Neural cell (in vitro differentiated cells): ENCODE results near the gene ASB4. TPM values are rescaled to one million over a fixed set of nuclear protein-coding genes. Genes with fewer than 3 reads are reported as not detected.

Experiments used
- H2AFZ ChIP-seq: fragments of 200-600, 300-800 bp; sonication (generic), shearing (Covaris generic); 2 replicates; pipeline ENCODE4 v1.6.0; 2014; ENCODE audit warnings: low read depth, mild to moderate bottlenecking, antibody characterized with exemption, low read length, moderate library complexity
- H3F3A ChIP-seq: fragments of 200-600 bp; shearing (Covaris generic); 2 replicates; pipeline ENCODE4 v1.6.1; 2016; ENCODE audit warnings: mild to moderate bottlenecking, moderate library complexity, mixed read lengths, antibody characterized with exemption, low read length; ENCODE audit not compliant: insufficient read depth, poor library complexity, severe bottlenecking
- H3K27ac ChIP-seq: fragments of 200-600, 300-800 bp; sonication (generic), shearing (Covaris generic); 2 replicates; pipeline ENCODE4 v1.5.1; 2014; ENCODE audit warnings: mild to moderate bottlenecking, low read length, moderate library complexity
- H3K27me3 ChIP-seq: fragments of 300-800, 200-600 bp; sonication (generic), shearing (Covaris generic); 2 replicates; pipeline ENCODE4 v1.6.0; 2014; ENCODE audit warnings: mild to moderate bottlenecking, low read depth, low read length, moderate library complexity; ENCODE audit not compliant: insufficient read depth
- H3K36me3 ChIP-seq: fragments of 300-800, 200-600 bp; sonication (generic), shearing (Covaris generic); 2 replicates; pipeline ENCODE4 v1.5.1; 2014; ENCODE audit warnings: mild to moderate bottlenecking, antibody characterized with exemption, low read length, moderate library complexity; ENCODE audit not compliant: insufficient read depth
- H3K4me2 ChIP-seq: fragments of 300-800, 200-600 bp; sonication (generic), shearing (Covaris generic); 2 replicates; pipeline ENCODE4 v1.6.0; 2014; ENCODE audit warnings: mild to moderate bottlenecking, low read length
- H3K4me3 ChIP-seq: fragments of 300-800, 200-600 bp; sonication (generic), shearing (Covaris generic); 2 replicates; pipeline ENCODE4 v1.5.1; 2014; ENCODE audit warnings: mild to moderate bottlenecking, low read length, moderate library complexity
- H3K79me2 ChIP-seq: fragments of 200-600 bp; shearing (Covaris generic); replicated peaks from 2 replicates; pipeline ENCODE4 v1.6.0; 2014; ENCODE audit warnings: mild to moderate bottlenecking, low read length, moderate library complexity; ENCODE audit not compliant: insufficient read depth
- H3K9ac ChIP-seq: fragments of 300-800, 200-600 bp; sonication (generic), shearing (Covaris generic); 2 replicates; pipeline ENCODE4 v1.6.1; 2016; ENCODE audit warnings: mild to moderate bottlenecking, low read length, mixed read lengths
- H3K9me2 ChIP-seq: fragments of 200-600 bp; shearing (Covaris generic); 2 replicates; pipeline ENCODE4 v1.6.1; 2016; ENCODE audit warnings: mild to moderate bottlenecking, low read length, mixed read lengths; ENCODE audit not compliant: insufficient read depth
- H3K9me3 ChIP-seq: fragments of 200-600, 300-800 bp; sonication (generic), shearing (Covaris generic); 2 replicates; pipeline ENCODE4 v1.6.1; 2016; ENCODE audit warnings: mild to moderate bottlenecking, mixed run types, low read length, moderate library complexity, mixed read lengths
- H4K20me1 ChIP-seq: fragments of 200-600 bp; shearing (Covaris generic); 2 replicates; pipeline ENCODE4 v1.6.1; 2016; ENCODE audit warnings: mild to moderate bottlenecking, mixed run types; ENCODE audit not compliant: insufficient read depth
- CTCF ChIP-seq: fragments of 450-650 bp; IDR thresholded peaks from 2 replicates; pipeline ENCODE4 v1.5.1; 2014; ENCODE audit warnings: antibody characterized with exemption, mild to moderate bottlenecking, moderate library complexity; ENCODE audit not compliant: poor library complexity, severe bottlenecking
- EP300 ChIP-seq: fragments of 450-650 bp; conservative IDR thresholded peaks from 2 replicates; pipeline ENCODE4 v1.6.1; 2014; ENCODE audit warnings: antibody characterized with exemption, mild to moderate bottlenecking, moderate library complexity; ENCODE audit not compliant: poor library complexity, severe bottlenecking
- EZH2 ChIP-seq: fragments of 200-600, 300-800 bp; shearing (Covaris generic), sonication (generic); IDR thresholded peaks from 2 replicates; pipeline ENCODE4 v1.6.1; 2014; ENCODE audit warnings: antibody characterized with exemption, low read length, borderline replicate concordance, mild to moderate bottlenecking; ENCODE audit not compliant: insufficient read depth, poor library complexity, severe bottlenecking
- MXI1 ChIP-seq: fragments of 450-650 bp; conservative IDR thresholded peaks from 2 replicates; pipeline ENCODE4 v1.6.1; 2014; ENCODE audit warnings: antibody characterized with exemption, mild to moderate bottlenecking; ENCODE audit not compliant: poor library complexity, severe bottlenecking
- POLR2AphosphoS5 ChIP-seq: IDR thresholded peaks from 2 replicates; pipeline ENCODE4 v1.6.1; 2012
- RAD21 ChIP-seq: fragments of 450-650 bp; conservative IDR thresholded peaks from 2 replicates; pipeline ENCODE4 v1.6.1; 2014; ENCODE audit warnings: antibody characterized with exemption, mild to moderate bottlenecking, moderate library complexity
- SMC3 ChIP-seq: fragments of 450-650 bp; conservative IDR thresholded peaks from 2 replicates; pipeline ENCODE4 v1.6.1; 2014; ENCODE audit warnings: antibody characterized with exemption, mild to moderate bottlenecking, moderate library complexity; ENCODE audit not compliant: poor library complexity
- TAF1 ChIP-seq: IDR thresholded peaks from 2 replicates; pipeline ENCODE4 v1.6.1; 2012; ENCODE audit warnings: low read depth
- polyA plus RNA-seq: library from polyadenylated mRNA; depleted of rRNA; stranded (reverse); fragments of >200 nt; gene quantifications from 2 replicates; pipeline ENCODE4 v1.2.3, GENCODE V29; 2014
- TF ChIP-seq, protein P1 (sequence below): IDR thresholded peaks from 2 replicates; pipeline ENCODE4 v1.6.1; 2012; ENCODE audit warnings: borderline replicate concordance

The ASB4 gene
- polyA plus RNA-seq, 1 donor from 2014 or later = 0.11 TPM

- H3K4me2 ChIP-seq = no peak overlapping the region
- H3F3A ChIP-seq = no peaks in the 10 kb centered on the region
- H2AFZ ChIP-seq = no peak overlapping the region
- H3K36me3 ChIP-seq = no peaks in the 10 kb centered on the region
- no peaks in the 10 kb centered on the region for H3K9me3 ChIP-seq
- H3K79me2 ChIP-seq = no peaks in the 10 kb centered on the region
- no peaks in the 10 kb centered on the region for H3K27me3 ChIP-seq
- no peak for TF ChIP-seq RAD21
- TF ChIP-seq CTCF = no peak
- TF ChIP-seq TAF1 = no peak
- TF ChIP-seq EP300 = no peak
- no peak for TF ChIP-seq POLR2AphosphoS5
- no peak for TF ChIP-seq EZH2
- TF ChIP-seq, protein P1, sequence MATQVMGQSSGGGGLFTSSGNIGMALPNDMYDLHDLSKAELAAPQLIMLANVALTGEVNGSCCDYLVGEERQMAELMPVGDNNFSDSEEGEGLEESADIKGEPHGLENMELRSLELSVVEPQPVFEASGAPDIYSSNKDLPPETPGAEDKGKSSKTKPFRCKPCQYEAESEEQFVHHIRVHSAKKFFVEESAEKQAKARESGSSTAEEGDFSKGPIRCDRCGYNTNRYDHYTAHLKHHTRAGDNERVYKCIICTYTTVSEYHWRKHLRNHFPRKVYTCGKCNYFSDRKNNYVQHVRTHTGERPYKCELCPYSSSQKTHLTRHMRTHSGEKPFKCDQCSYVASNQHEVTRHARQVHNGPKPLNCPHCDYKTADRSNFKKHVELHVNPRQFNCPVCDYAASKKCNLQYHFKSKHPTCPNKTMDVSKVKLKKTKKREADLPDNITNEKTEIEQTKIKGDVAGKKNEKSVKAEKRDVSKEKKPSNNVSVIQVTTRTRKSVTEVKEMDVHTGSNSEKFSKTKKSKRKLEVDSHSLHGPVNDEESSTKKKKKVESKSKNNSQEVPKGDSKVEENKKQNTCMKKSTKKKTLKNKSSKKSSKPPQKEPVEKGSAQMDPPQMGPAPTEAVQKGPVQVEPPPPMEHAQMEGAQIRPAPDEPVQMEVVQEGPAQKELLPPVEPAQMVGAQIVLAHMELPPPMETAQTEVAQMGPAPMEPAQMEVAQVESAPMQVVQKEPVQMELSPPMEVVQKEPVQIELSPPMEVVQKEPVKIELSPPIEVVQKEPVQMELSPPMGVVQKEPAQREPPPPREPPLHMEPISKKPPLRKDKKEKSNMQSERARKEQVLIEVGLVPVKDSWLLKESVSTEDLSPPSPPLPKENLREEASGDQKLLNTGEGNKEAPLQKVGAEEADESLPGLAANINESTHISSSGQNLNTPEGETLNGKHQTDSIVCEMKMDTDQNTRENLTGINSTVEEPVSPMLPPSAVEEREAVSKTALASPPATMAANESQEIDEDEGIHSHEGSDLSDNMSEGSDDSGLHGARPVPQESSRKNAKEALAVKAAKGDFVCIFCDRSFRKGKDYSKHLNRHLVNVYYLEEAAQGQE = no peak
- TF ChIP-seq MXI1 = no peak
- TF ChIP-seq SMC3 = no peak
- no peaks in the 10 kb centered on the region for H3K9me2 ChIP-seq
- H3K4me3 ChIP-seq = no peak overlapping the region
- H4K20me1 ChIP-seq = no peaks in the 10 kb centered on the region
- no peak overlapping the region for H3K9ac ChIP-seq
- H3K27ac ChIP-seq = no peak overlapping the region
Observed at GRCh38 chr7:95491634-95492314, 6.0 kb downstream of the ASB4 start.

GRCh38 chr7:95493247-95493646 is 7.5 kb downstream of the ASB4 start:
- H3K36me3 ChIP-seq = no peaks in the 10 kb centered on the region
- no peak overlapping the region for H3K9ac ChIP-seq

More at GRCh38 chr7:95493247-95493646, 7.5 kb downstream of the ASB4 start:
- Histone ChIP-seq H3K79me2 (no peaks in the 10 kb centered on the region), H2AFZ (no peak overlapping the region), H3K9me3 (no peaks in the 10 kb centered on the region), H3K4me2 (no peak overlapping the region), H3K4me3 (no peak overlapping the region), H3K27me3 (no peaks in the 10 kb centered on the region), H3F3A (no peaks in the 10 kb centered on the region), H3K27ac (no peak overlapping the region), H3K9me2 (no peaks in the 10 kb centered on the region), H4K20me1 (no peaks in the 10 kb centered on the region)
- no peak for TF ChIP-seq MXI1
- TF ChIP-seq EP300 = no peak
- no peak for TF ChIP-seq CTCF
- TF ChIP-seq RAD21 = no peak
- TF ChIP-seq SMC3 = no peak
- TF ChIP-seq EZH2 = no peak
- TF ChIP-seq, protein P1 = no peak
- TF ChIP-seq TAF1 = no peak
- no peak for TF ChIP-seq POLR2AphosphoS5
